ENCODE results near the gene LAMC3.

LAMC3 gene

DNA sequence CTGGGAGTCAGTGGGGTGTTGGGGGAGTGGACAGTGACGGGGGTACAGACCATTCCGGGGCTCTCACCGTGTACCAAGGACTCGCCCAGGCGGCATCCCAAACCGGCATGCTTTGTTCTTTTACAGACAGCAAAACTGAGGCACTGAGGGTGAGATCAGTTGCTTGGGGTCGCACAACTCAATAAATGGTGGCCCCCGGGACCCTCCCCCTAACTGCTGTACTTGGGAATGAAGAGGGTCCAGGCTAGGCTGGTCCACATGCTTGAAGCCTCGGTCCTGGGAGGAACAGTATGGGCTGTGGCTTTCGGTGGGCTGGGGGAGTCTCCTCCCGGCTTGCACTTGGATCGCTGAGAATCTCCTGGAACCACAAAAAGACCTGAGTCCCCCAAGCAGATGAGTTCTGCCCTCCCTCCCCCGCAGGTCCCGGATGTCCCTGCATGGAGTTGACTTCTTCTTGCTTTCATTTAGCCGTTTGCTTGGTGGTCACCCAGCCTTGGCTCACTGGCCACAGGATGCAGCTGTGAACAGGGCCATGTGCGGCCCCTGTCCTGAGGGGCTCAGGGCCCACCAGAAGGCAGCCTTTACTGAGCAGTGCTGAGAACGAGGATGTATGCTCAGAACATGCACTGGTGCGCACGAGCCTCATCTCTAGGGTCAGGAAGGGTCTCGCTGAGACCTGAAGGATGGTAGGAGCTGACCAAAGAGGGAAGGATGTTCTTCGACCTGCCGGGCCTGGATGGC lies 4.2 kb downstream of the LAMC3 start:
- no peak for DNase-seq

DNA sequence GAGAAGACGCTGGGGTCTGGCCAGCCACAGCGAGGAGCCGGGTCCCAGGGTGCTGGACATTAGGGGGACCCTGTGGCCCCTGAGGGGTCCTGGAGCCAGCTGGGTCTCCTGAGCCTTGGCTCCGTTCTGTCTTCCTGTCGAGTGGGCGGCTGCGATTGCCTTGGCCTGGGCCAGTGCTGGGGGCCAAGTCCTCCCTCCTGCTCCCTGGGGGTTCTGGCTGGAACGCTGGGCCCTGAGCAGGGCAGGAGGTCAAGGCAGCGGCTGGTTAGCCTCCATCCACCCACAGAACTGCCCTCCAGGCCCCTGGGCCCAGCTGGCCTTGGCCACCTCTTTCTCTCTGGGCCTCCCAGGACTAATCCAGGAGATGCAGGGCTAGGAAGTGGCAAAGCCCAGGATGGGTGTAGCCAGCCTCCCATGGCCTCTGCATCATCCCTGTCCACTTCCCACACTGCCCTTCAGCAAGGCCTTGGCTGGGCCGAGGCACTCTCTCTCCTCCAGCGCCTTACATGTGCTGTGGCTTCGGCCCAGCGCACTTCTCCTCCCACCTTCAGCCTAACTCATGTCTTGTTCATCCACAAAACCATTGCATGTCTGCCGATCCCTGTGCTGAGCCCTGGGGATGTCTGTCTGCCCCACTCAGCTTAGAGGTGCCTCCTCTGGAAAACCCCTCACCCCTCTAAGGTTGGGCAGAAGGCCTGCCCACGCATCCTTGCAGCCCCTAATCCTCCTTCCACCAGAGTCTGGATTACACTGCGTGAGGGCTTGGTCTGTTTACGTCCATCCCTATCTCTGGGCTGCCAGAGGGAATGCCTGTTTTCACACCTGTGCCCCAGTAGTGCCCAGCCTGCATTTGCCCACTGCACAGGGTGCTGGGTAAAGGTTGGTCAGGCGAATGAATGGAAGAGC lies 5.0 kb downstream of the LAMC3 start:
- peak; percentile 33 for DNase-seq

- DNase-seq, result no peak
These were observed 6.1 kb downstream of the LAMC3 start for GRCh38 chr9:131015112-131015511.

DNA sequence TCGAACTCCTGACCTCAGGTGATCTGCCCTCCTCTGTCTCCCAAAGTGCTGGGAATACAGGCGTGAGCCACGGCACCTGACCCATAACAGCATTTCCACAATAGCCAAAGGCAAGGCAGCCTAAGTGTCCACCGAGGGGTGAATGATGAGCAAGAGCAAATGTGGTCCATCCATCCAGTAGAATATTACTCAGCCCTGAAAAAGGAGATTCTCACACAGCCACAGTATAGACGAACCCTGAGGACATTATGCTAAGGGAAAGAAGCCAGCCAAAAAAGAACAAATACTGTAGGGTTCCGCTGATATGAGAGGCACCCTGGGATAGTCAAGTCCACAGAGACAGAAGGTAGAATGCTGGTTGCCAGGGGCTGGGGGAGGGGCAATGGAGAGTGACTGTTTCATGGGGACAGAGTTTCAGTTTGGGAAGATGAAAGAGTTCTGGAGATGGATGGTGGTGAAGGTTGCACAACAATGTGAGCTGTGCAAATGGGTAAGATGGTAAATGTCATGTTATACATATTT lies 7.0 kb downstream of the LAMC3 start:
- no peak for DNase-seq

DNA sequence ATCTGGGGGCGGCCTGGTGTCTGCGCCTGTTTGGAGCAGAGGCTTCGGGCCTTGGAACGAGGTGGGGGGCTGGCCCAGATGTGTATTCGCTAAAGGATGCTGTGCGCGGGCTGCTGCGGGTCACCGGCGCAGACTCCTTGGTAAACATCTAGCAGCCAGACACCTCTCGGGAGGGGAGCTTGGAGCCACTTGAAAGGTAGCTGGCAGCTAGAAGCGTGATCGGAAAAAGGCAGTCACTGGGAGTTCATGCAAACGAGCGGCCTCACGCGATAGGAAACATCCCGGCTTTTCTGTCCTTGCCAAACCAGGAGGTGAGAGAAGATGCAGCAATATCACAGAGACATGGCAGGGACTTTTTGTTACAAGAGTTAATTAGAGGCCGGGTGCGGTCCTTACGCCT lies 8.1 kb downstream of the LAMC3 start:
- DNase-seq, result peak; percentile 24

- peak; percentile 45 for DNase-seq
These were observed 9.6 kb downstream of the LAMC3 start for GRCh38 chr9:131018621-131019020.

- peak; percentile 92 for DNase-seq
These were observed 10.6 kb downstream of the LAMC3 start for GRCh38 chr9:131019388-131020239.

DNA sequence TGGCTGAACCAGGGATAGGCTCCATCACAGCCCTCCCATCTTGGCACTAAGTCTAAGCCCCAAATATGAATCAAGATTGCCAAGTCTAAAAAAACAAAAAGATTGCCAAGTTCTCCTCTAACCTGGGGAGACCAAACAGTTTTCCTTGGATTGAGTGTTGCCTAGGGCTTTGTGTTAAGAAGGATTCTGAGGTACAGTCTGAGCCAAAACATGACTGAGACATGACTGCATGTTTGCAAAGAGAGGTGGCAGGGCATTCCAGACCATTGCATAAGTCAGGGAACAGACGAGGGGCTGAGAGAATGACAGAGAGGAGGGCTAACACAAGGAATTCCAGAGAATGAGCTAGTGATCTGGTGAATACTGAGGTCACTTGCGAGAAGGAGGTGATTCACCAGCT lies 11.4 kb downstream of the LAMC3 start:
- no peak for DNase-seq

DNA sequence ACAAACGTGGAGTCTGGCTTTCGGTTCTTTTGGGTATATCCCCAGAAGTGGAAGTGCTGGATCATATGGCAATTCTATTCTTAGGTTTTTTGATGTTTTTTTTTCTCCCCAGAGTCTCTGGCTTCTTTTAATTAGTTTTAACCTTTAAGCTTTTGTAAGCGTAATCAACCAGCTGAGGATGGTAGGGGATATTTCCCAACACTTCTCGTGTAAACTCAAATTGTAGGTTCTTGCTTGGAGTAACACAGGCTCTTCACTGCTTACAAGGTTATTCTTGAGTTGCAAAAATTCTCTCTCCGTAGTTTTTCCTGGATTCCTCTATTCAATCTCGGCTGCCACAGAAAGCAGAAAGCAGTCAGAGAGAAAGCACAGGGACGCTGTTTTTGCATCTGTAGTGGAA lies 11.9 kb downstream of the LAMC3 start:
- no peak for DNase-seq

- no peak for DNase-seq
These were observed 12.8 kb downstream of the LAMC3 start for GRCh38 chr9:131021785-131022184.

- DNase-seq, result no peak
These were observed 16.2 kb downstream of the LAMC3 start for GRCh38 chr9:131024978-131025868.

DNA sequence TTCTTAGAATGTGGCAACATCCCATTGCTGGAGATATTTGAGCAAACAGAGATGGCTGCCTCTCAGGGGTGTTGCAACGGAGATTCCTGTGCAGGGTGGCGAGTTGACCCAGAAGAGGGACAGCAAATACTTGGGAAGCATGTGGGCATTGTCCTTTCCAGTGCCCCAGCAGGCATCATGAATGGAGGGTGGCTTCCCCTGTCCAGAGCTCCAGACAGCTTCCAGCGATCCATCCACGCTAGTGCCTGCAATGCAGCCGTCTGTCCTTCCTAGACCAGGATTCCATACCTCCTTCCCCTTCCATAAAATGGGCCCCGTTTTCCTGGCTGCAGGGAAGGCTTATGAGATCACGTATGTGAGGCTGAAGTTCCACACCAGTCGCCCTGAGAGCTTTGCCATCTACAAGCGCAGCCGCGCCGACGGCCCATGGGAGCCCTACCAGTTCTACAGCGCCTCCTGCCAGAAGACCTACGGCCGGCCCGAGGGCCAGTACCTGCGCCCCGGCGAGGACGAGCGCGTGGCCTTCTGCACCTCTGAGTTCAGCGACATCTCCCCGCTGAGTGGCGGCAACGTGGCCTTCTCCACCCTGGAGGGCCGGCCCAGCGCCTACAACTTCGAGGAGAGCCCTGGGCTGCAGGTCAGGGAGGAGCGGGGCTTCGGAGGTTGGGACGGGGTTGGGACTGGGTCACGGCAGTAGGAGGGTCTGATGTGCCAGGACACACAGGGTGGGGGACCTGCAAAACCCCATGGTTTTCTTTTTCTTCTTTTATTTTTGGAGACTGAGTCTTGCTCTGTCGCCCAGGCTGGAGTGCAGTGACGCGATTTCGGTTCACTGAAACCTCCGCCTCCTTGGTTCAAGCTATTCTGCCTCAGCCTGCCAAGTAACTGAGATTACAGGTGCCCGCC lies 17.2 kb downstream of the LAMC3 start:
- no peak for DNase-seq

DNA sequence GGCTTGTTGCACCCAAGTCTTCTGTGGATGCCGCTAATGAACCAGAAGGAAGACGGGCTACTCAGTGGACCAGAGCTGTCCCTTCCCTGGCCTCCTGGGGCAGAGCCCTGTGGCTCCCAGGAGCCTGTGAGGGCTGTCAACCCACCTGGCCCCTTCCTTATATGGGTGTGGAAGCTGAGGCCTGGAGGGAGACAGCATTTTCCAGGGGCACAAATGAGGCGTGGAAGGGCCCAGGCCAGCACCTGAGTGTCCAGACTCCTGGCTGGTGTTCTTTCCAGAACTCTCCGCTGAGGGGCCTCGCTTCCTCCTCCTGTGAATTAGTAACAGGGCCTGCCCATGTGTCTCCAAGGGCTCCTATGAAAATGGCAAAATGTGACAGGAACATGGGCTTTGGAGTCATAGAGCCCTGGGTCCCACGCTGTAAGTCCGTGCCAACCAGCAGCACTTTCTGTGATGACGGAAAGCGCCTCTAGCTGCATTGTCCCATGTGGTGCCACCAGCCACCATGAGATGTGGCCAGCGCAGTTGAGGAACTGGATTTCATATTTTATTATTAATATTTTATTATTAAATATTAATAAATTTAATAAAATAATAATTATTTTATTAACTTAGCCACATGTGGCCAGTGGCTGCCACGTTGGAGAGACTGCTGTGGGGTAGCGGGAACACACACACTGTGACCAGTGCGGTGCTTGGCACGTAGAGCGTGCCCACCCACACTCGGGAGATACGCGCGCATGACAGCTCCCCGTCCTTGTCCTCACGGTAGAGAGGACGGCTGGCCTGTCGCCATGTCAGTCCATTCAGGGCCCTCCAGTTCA lies 18.3 kb downstream of the LAMC3 start:
- no peak for DNase-seq

GRCh38 chr9:131027872-131028179 lies 18.9 kb downstream of the LAMC3 start:
- no peak for DNase-seq

DNA sequence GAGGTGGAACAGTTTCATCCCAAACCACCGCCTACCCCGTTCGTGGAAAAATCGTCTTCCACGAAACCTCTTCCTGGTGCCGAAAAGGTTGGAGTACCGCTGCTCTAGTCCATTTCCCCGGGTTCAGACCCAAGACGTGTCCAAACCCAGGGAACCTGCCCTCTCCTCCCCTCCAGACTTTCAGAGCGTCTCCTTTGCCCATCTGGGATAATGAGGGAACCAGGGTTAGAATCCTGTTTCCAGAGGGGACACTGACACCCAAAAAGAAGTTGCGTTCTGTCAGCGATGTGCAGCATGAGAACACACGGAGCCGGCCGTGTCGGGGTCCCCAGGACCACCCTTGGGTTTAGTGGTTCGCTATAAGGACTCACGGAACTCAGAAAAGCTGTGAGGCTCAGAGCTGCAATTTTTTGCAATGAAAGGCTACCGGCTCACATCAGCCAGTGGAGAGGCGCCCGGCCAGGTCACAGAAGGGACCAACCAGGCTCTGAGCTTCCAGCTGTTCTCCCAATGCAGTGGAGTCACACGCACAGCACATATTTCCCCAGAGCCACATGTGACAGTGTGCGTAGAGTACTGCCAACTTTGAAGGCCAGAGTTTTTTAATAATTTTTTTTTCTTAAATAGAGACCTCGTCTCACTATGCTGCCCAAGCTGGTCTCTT lies 19.4 kb downstream of the LAMC3 start:
- DNase-seq, result no peak

DNA sequence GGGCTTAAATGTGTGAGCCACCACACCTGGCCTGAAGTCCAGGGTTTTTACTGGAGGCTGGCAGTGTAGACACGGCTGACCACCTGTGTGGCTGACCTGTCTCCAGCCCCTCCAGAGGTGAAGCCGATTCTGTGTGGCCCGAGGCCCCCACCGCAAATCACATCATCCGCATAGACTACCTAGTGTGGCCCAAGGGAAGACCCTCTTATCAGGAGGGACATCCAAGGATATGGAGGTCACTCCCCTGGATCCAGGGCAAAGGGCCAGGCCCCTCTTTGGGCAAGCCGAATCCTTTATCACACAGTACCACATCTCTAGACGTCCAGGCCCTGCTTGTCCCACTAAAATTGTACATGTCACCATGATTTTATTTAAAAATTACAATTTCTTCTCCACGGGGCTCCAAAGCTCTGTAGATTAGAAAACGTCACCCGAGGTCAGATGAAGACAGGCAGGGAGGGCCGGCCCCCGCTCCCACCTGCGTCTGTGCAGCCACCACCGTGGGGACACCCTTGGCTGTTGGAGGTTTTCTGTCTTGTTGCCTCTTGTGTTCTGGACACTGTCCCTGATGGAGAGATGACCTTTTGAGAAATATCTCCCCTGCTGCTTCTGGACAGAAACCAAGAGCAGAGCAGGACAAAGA lies 20.1 kb downstream of the LAMC3 start:
- no peak for DNase-seq

DNA sequence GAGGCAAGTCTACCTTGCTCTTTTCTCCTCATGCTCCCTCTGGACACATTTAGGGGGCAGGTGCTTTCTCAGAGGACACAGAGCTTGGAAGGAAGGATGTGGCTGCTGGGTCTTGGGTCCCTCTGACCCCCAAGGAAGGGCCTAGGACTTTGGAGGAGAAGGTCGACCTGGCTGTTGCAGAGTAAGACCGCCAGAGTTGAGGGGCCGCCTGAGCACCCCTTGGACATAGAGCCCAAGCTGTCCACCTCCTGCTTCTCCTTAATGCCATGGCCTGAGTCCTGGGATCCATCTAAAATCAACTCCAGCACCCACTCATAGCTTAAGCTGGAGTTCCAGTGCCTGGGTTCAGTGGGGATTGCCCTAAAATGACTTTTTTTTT lies 20.6 kb downstream of the LAMC3 start:
- no peak for DNase-seq

GRCh38 chr9:131030239-131031004 lies 21.4 kb downstream of the LAMC3 start:
- DNase-seq, result no peak

All from NCI-H69 (cell line).